HG03103 (cell line): ENCODE measurements around the gene BHLHE23.

ENCODE experiments used
- ATAC-seq: cut with Tn5 transposase; IDR thresholded peaks from one replicate; pipeline ENCODE4 v1.9.1; 2021; ENCODE audit warnings: low read depth; ENCODE audit not compliant: unreplicated experiment

BHLHE23 gene

DNA sequence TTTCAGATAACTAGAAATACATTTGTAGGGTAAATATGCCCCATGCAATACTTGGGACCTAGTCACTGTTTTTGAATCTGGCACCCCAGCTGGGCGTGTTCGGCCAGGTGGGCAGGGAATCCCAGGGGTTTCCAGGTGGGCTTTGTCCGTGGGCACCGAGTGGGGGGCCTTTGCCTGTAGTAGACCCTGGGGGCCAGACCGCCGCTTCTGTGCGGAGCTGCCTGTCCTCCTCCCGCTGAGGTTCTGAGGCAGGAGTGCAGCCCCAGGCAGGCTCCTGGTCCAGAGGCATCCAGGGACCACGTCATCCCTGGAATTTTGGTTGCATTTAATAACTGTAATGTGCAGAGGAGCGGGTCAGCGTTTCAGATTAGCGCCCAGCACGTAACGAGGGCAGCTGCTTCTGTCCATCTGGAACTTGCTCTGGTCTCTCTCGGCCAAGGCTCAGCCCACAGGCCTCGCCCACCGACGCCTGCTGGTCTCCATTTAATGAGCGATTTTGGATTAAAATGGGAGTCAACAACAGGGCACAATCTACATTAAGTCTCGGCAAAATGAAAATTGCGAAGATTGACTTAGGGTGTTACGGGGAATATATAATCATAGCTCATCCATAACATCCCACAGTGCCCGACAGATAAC is 12.8 kb downstream of the BHLHE23 start:
- ATAC-seq = no peak

DNA sequence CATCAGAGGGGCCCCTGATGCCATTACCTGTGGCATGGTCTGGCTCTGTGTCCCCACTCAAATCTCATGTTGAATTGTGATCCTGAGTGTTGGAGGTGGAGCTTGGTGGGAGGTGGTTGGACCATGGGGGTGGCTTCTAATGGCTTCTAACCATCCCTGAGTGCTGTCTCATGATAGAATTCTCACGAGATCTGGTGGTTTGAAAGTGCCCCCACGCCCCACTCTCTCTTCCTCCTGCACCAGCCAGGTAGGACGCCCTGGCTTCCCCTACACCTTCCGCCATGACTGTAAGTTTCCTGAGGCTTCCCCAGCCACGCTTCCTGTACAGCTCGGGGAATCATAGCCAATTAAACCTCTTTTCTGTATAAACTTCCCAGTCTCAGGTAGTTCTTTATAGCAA is 14.9 kb downstream of the BHLHE23 start:
- ATAC-seq = no peak

DNA sequence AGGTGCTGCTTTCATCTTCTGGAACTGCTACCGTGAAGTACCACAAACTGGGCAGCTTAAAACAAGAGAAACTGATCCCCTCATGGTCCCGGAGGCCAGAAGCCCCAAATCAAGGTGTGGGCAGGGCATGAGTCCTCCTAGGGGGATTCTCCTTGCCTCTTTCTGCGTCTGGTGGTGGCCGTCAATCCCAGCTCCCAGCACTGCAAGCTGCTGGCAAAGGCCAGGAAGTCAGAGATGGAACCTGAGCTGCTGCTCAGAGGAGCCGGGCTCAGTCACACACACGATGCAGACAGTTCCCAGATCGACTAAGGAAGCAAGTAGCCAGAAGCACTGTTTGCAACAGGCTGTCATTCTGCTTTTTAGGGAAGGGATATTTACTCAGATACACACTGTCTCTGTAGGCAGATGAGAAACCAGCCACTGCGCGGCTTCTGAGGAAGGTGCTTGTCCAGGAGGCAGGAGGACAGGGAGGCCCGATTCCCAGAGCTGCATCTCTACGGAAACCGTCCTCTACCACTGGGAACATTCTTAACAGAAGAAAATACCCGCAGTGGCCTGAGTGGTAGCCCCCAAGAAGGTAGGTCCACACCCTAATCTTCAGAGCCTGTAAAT is 15.5 kb downstream of the BHLHE23 start:
- ATAC-seq = no peak

DNA sequence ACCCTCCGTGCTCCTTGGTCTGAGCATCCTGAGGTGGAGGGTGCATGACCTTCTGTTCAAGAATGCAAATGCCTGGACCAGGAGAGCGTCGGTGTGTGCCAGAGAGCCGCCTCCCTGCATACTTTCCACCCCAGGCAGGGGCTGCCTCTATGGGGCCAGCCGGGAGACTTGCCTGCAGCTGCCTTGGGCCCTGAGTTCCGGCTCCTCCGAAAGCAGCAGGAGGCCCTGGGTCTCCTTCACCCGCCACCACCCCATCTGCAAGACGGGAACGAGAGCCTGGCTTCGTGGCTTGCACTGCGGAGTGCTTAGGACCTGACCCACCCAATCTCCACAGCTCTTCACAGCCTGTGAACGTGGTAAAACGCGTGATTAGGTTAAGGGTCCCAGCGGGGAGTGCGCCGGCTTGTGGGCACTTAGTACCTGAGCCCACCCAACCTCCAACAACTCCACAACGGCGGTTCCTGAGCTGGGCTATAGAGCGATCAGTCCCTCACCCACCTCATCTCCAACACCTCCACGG is 16.4 kb downstream of the BHLHE23 start:
- no peak for ATAC-seq

DNA sequence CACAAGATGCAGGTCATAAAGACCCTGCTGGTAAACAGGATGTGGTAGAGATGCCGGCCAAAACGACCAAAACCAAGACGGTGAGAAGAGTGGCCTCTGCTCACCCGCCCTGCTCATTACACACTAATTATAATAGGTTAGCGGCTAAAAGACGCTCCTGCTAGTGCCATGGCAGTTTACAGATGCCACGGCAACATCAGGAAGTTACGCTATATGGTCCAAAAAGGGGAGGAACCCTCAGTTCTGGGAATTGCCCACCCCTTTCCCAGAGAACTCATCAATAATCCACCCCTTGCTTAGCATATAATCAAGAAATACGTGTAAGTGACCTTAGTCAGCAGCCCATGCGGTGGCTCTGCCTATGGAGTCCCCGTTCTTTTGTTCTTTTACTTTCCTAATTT is 17.6 kb downstream of the BHLHE23 start:
- no peak for ATAC-seq

DNA sequence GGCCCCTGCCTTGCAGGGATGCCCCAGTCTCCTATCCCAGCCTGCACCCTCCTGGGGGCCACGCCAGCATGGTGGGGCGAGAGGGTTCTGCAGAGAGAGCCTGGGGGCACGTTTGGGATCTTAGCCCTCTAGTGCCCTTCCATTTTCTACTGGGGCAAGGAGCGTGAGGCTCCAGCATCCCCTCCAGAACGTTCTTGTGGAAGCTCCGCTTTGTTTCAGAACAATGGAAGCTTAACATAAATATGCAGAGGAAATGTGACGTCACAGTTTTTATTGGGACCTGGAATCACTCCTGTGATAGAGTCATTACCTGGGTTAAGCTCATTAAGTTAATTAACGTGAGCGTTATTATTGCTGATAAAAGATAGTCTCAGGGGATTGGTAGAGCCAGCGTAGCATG is 19.6 kb downstream of the BHLHE23 start:
- no peak for ATAC-seq

DNA sequence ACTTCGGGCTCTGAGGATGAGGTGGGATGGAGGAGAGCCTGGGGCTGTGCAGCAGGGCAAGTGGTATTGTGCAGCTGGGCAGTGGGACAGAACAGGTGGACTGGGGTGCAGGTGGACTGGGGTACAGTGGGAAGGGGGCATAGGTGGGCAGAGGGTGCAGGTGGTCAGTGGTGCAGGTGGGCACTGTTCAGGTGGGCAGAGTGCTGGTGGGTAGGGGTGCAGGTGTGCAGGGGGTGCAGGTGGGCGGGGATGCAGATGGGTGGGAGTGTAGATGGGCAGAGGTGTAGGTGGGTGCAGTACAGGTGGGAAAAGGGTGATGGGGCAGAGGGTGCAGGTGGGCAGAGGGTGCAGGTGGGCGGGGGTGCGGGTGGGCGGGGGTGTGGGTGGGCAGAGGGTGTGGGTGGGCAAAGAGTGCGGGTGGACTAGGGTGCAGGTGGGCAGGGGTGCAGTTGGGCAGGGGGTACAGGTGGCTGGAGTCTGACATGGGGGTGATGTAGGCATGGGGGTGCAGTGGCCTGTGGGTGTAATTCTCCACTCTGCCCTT is 20.4 kb downstream of the BHLHE23 start:
- no peak for ATAC-seq

DNA sequence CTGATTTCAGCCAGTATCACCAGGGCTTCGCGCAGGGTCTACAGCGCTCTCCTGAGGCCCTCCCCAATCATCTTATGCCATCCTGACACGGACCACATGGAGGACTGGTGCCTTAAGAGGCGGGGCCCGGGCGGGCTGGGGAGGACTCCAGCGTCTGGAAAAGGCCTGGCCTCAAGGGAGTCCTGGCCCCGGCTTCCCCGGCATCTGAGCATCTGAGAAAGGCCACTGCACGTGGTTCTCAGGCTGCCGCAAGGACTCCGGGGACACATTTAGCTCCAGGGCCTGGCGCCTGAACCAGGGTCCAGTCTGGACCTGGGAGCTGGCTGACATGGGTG is 21.4 kb downstream of the BHLHE23 start:
- no peak for ATAC-seq

DNA sequence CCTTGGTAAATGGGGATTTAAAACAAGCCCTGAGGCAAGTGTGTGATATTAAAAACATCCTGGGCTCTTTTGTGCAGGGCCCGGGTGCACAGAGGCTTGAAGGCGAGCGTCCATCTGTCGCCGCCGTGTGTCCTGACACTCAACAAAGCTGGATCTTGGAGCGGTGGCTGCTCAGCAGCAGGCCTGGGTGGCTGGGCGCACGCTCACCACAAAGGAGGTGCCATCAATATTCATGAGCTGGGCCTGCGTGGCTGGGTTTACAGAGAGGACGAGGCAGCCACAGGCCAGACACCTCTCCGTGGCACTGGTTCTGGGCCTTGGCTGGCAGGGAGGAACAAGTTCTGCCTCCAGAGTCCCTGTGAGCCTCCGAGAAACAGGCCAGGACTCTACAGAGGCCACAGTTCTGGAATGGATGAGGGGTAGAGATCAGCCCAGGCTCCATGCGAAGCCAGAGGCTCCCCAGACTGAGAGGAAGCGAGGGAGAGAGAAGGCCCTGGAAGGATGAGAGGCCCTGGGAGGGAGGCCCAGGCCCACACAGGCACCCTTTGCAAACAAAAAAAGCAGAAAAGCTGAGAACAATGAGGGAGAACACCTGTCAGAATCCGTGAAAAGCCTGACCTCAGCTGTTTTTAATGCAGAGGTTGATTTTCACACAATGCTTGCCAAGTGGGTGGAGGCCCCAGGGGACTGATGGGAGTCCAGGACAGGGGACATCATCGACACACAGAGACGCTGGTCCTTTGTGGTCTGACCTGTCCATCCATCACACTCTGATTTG is 21.9 kb downstream of the BHLHE23 start:
- ATAC-seq = no peak

DNA sequence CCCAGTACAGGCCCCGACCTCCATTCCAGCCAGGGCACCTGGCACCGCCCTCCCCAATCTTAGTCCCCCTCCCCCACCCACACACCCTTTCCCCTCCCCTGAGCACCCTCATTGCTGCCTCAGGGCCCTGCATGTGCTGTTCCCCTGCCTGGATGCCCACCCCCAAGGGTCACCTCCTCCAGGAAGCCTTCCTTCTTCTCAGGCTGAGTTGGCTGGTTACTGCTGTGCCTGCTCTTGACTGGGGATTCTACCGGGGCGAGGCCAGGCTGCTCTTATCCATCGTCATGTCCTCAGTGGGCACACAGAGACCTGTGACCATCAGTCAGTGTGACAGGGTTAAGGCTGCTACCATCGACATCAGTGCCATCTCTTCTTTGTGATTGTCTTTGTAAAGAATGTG is 23.6 kb downstream of the BHLHE23 start:
- ATAC-seq = no peak

DNA sequence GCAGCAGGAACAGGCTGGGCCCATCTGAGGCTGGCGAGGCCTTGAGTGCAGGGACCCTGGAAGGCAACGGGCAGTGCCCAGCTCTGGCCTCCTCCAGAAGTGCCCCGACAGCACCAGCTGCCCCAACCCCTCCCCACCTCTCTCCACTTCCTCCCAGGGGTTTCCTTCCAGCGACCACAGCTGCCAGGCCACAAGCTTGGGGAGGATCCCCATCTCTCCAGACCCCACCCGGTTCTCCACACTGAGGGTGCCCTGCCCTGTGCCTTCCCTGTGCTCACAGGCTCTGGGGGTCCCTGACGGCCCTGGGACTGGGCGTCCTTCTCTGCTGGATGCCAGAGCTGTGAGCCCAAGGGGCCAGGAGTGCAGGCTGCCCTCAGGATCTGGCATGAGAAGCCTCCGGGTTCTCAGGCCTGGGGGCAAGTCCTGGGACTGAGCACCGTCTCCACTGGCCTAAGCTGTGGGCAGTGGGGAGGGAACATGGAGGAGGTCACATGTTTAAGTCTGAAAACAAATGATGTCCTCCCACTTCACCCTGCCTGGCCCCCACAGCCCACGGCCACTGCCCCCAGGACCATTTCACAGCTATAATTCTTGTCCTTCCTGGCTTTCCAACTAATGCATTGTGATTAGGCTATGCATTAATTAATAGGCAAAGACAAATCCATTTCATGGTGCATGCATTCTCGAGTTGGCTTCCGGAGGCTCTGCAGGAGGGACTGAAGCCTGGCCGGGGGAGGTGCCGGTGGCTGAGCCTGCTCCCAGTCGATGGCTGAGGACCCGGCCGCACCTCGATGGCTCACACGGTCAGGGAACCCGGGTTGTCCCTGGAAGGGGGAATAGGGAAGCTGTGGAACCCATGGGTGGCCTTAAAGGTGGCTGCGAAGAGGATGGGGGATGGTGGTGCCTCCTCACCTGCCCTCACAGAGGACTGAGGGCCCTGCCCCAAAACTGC is 24.4 kb downstream of the BHLHE23 start:
- ATAC-seq = no peak

DNA sequence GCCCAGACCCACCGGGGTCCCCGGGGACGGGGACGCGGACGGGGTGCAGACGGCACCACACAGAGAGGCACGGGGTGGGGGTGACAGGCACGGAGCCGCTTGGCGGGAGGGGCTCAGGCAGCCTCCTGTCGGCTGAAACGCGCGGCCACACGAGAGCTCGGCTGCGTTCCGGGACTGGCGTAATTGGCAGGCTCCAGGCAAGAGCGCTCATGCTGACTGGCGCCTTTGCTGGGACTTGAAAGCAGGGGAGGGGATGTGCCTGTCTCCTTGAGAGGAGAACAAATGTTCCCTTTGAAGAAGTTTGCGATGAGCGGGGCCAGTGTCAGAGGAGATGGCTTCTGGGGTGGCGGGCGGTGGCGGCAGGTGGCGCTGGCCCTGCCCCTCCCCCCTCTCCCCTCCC is 25.8 kb downstream of the BHLHE23 start:
- ATAC-seq = no peak

DNA sequence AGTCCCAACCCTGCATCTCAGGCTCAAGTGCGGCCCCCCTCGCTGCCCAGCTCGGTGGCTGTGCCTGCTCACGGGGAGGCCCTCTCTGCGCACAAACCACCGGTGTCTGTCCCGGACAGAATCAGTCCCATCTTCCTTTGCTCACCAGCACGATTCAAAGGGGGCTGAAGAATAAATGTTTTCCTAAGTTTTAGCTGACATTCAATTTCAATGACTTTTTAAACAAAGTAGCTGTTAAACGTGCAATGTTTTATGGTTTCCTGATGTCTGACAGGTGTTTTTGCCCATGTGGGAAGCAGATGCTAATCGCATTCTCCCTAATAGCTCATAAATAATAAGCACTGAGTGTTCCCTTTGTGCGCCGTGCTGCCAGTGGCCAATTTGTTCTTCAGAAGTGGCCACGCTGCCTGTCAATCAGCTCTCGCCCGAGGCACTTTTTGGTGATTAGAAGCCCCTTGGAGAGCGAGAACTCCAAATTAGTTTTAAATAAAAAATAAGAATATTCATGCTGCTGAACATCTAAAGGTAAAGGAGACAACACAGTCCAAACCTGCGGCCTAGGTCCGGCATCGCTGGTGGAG is 26.3 kb downstream of the BHLHE23 start:
- ATAC-seq = no peak

DNA sequence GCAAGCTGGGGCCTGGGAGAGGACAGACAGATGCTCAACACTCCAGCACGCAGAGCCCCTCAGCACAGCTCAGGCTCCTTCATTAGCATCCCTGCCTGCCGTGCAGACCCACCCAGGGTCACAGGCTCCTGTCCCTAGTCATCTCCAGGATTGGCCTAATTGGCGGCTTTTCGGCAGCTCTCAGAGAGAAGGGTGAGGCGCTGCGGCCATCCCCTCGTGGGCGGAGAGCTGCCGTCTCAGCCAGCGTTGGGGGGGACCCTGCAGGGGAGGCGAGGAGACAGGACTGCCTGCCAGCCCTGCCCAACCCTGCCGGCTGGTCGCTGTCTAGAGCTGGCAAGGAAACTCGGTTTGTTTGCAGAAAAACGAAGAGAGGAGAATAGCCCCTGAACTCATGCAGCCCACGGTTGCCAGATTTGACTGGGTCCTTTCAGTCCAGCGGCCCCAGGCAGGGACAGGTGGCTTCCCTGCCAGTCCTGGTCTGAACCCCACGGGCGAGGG is 26.8 kb downstream of the BHLHE23 start:
- no peak for ATAC-seq

DNA sequence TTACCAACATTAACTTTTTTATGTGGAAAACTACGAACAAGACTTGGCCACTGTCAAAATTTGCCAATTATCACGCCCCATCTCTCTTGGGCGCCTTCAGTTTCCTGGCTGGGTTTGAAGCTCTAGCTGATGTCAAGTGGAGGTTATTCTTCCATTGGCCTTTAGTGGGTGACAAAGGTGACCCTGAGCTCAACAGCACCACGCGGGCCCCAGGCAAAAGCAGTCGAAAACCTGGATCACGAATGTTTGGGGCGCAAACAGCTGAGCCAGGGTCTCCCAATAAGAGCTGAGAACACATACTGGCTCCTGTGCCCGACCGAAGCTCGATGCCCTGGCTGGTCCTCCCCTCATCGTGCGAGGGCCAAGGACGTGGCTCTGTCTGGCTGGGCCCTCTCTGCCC is 27.5 kb downstream of the BHLHE23 start:
- ATAC-seq = no peak

DNA sequence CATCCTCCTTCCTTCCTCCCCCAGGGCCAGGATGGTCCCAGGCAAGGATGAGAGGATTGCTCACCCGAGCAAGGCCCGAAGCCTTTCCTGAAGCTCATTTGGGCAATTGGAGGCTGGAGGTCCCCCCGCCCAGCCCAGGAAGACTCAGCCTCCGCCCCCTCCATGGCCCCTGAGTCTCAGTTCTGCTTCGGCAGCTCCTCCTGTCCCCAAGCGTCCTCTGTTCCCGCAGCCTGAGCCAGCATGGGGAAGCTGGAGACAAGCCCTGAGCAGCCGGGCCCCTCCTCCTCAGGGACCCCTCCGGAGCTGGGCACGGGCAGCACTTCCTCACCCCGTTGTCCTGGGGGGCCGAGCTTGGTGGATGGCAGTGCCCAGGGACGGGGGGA is 28.2 kb downstream of the BHLHE23 start:
- no peak for ATAC-seq

DNA sequence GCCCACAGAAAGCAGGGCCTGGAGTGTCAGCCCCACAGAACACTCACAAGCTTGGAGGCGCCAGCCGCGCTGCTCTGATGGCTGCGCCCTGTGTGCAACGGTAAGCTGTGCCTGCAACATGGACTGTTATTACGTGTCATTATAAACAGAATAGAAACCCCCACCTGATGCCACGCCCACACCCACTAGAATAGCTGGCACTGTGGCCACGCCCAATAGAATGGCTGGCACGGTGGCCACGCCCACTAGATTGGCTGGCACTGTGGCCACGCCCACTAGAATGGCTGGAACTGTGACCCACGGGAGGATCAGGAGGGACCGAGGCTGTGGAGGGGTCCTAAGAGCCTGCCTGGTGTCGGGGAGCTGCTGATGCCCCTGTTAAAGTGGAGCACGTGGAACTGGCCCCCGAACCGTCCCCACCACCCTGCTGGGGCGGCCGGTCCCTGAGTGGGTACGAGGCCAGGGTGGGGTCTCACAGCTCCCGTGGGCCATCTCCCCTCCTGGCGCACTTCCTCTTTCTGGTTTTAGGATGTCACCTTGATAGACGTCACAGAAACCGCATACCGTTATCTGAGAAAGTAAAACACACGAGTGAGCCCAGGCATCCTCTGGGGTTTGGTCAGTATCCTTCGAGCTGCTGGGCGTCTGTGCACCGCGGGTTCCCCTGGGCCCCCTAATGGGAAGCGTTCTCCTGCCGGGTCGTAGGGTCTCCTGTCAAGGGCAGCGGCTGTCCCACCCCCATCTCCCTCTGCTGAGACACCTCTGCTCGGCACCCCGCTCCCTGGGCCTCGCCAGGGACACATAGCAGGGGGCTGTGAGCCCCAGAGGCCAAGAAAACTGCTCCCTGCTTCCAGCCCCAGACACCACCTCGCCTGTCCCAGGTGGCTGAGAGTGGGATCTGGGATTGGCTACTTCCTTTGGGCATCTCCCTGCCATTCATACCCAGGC is 28.9 kb downstream of the BHLHE23 start:
- ATAC-seq = peak; percentile 54

DNA sequence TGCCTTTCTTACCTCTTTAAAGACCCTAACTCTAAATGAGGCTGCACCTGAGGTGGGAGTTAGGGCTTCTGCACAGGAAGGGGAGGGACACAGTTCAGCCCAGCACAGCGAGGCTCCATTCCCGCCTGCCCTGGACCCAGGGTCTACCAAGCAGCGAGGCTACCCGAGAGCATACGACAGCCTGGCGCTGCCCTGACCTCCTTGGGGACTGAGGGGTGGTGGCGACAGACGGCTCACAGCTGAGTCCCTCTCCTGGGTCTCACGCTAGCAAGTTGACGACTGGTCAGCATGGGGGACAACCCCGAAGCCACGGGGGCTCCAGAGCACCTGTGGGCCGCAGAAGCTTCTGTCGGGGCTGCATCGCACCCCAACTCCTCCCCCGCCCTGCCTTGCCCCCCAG is 29.9 kb downstream of the BHLHE23 start:
- no peak for ATAC-seq
